Measurements from ENCODE around the gene NEURL2. TPM values are rescaled to one million over a fixed set of nuclear protein-coding genes. Genes with fewer than 3 reads are reported as not detected.

Gene NEURL2, protein sequence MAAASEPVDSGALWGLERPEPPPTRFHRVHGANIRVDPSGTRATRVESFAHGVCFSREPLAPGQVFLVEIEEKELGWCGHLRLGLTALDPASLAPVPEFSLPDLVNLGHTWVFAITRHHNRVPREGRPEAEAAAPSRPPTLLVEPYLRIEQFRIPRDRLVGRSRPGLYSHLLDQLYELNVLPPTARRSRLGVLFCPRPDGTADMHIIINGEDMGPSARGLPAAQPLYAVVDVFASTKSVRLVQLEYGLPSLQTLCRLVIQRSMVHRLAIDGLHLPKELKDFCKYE
- total RNA-seq: 7.9 and 9.0 TPM in 2 replicates

DNA sequence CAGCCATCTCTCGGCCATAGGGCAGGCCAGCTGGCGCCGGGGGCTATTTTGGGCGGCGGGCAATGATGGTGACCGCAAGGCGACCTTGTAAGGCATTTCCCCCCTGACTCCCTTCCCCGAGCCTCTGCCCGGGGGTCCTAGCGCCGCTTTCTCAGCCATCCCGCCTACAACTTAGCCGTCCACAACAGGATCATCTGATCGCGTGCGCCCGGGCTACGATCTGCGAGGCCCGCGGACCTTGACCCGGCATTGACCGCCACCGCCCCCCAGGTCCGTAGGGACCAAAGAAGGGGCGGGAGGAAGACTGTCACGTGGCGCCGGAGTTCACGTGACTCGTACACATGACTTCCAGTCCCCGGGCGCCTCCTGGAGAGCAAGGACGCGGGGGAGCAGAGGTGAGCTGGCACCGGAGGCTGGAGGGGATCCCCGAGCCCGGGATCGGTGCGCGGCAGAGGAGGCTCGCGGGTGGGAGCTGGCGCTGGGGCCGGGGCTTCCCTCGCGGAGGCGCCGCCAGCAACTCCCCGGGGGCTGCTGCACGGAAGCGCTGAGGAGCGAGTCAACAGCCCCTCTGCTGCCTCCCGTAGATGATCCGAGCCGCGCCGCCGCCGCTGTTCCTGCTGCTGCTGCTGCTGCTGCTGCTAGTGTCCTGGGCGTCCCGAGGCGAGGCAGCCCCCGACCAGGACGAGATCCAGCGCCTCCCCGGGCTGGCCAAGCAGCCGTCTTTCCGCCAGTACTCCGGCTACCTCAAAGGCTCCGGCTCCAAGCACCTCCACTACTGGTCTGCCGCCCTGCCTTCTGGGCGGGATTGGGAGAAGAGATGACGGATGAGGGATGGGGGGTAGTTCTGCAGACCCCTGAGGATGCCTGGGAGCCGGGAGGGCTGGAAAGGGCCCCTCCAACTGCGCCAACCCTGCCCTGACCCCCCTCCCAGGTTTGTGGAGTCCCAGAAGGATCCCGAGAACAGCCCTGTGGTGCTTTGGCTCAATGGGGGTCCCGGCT lies at the start of gene NEURL2, which contains the start of gene CTSA:
NEURL2 (minus strand) TSS at position 224 of the 999 bp plus-strand sequence; CDS start at position 7, 217 bp downstream.
CTSA (plus strand) TSS at position 351 of the 999 bp plus-strand sequence; CDS start at position 585, 234 bp downstream.
- Histone ChIP-seq H3K27me3 (ENCODE audit: control insufficient read depth, insufficient read depth, low read length) (no peaks in the 10 kb centered on the region), H3K36me3 (ENCODE audit: control insufficient read depth, insufficient read depth, low read length) (peaks cover 1% of the 10 kb centered on the region), H3K4me3 (ENCODE audit: low read depth, low read length) (peak within 1 kb of the TSS; percentile 73)
- no peak for DNase-seq (ENCODE audit: low read depth)
- TF ChIP-seq CTCF (IDR thresholded peaks at IDR 0.05; ENCODE audit: insufficient read depth, low read length, poor library complexity, severe bottlenecking): no peak

- Histone ChIP-seq H3K4me3 (ENCODE audit: low read depth, low read length) (no peak overlapping the region), H3K27me3 (ENCODE audit: control insufficient read depth, insufficient read depth, low read length) (no peaks in the 10 kb centered on the region), H3K36me3 (ENCODE audit: control insufficient read depth, insufficient read depth, low read length) (peaks cover 11% of the 10 kb centered on the region)
- DNase-seq (ENCODE audit: low read depth): no peak
- no peak for TF ChIP-seq CTCF (IDR thresholded peaks at IDR 0.05; ENCODE audit: insufficient read depth, low read length, poor library complexity, severe bottlenecking)
Measured at GRCh38 chr20:45940469-45940868, 49.5 kb upstream of the NEURL2 start.

DNA sequence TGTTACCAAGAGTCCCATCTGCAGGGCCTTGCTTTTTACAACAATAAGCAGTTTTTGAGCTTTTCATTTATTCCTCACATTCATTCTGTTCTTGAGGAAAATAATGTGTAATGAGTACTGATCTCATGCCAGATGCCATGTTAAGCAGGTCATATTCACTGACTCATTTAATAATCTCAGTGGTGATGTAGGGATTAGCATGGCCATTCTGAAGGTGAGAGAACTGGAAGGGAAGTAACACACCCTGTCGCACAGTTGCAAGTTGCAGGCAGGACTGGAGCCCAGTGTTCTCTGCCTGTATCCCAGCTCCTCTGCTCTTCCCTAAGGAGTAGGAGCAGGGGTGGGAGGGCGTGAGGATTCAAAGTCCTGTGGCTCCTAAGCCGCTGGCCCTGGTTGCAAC lies 49.0 kb upstream of the NEURL2 start:
- no peak for DNase-seq (ENCODE audit: low read depth)
- H3K36me3 ChIP-seq (ENCODE audit: control insufficient read depth, insufficient read depth, low read length): peaks cover 11% of the 10 kb centered on the region

GRCh38 chr20:45938727-45939438 lies 47.9 kb upstream of the NEURL2 start:
- no peak for TF ChIP-seq CTCF (IDR thresholded peaks at IDR 0.05; ENCODE audit: insufficient read depth, low read length, poor library complexity, severe bottlenecking)
- Histone ChIP-seq H3K36me3 (ENCODE audit: control insufficient read depth, insufficient read depth, low read length) (peaks cover 9% of the 10 kb centered on the region), H3K4me3 (ENCODE audit: low read depth, low read length) (no peak overlapping the region), H3K27me3 (ENCODE audit: control insufficient read depth, insufficient read depth, low read length) (no peaks in the 10 kb centered on the region)
- no peak for DNase-seq (ENCODE audit: low read depth)

More for the DNA sequence above, 49.0 kb upstream of the NEURL2 start:
- no peak overlapping the region for H3K4me3 ChIP-seq (ENCODE audit: low read depth, low read length)
- no peaks in the 10 kb centered on the region for H3K27me3 ChIP-seq (ENCODE audit: control insufficient read depth, insufficient read depth, low read length)
- no peak for TF ChIP-seq CTCF (IDR thresholded peaks at IDR 0.05; ENCODE audit: insufficient read depth, low read length, poor library complexity, severe bottlenecking)

DNA sequence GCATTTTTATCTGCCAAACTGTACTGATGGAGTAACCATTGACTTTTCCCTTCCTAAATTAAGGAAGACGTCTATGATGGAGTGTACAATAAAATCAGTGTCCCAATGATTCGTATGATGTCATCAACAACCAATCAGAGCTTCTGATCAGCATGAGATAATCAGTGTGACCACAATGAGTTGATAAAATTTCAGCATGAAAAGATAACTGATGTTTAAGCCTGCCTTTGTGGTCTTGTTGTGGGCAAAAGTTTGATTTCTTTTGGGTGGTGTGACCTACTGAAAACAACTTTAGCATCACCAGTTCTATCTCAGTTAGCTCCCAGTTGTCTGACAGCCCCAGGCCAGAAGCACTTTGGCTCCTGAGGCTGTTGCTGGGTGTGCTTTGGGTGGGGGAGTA lies 46.8 kb upstream of the NEURL2 start:
- TF ChIP-seq CTCF (IDR thresholded peaks at IDR 0.05; ENCODE audit: insufficient read depth, low read length, poor library complexity, severe bottlenecking): no peak
- H3K36me3 ChIP-seq (ENCODE audit: control insufficient read depth, insufficient read depth, low read length): peaks cover 6% of the 10 kb centered on the region
- no peaks in the 10 kb centered on the region for H3K27me3 ChIP-seq (ENCODE audit: control insufficient read depth, insufficient read depth, low read length)
- H3K4me3 ChIP-seq (ENCODE audit: low read depth, low read length): no peak overlapping the region
- no peak for DNase-seq (ENCODE audit: low read depth)
